ENCODE results near the gene PLCB3. TPM values are rescaled to one million over a fixed set of nuclear protein-coding genes. Genes with fewer than 3 reads are reported as not detected.

PLCB3 gene
- total and polyA plus RNA-seq, 2 of the 13 experiments (the other 11 are each of a cell fraction or from before 2014, with no cell fraction given): 7.5 to 13.8 TPM

- Histone ChIP-seq H4K20me1 (ENCODE audit: insufficient read depth, low read length) (no peaks in the 10 kb centered on the region), H3K9ac (ENCODE audit: insufficient read depth, low read depth, low read length) (no peak overlapping the region), H2AFZ (ENCODE audit: low read length) (no peak overlapping the region), H3K4me2 (ENCODE audit: low read depth, low read length) (peak overlapping the region; percentile 61; the same call in 1 of the 2 replicates), H3K27ac (ENCODE audit: extremely low read length, insufficient read depth, low read length) (peak overlapping the region; percentile 60), H3K79me2 (ENCODE audit: insufficient read depth, low read length) (peaks cover 12% of the 10 kb centered on the region), H3K4me1 (ENCODE audit: insufficient read depth, low read length) (peaks cover 62% of the 10 kb centered on the region), H3K27me3 (ENCODE audit: control insufficient read depth in 1 of 2, insufficient read depth in 2 of 2, low read length in 2 of 2) (no peaks in the 10 kb centered on the region; a peak in 1 of 5 replicates), H3K36me3 (replicated peaks in 1 of 2; ENCODE audit: control insufficient read depth in 1 of 2, insufficient read depth in 2 of 2, low read length in 2 of 2) (peaks cover 0 to 1% of the 10 kb centered on the region in 2 experiments; a peak in 1 of 5 replicates), H3K9me3 (ENCODE audit: low read length) (no peaks in the 10 kb centered on the region), H3K4me3 (replicated peaks in 1 of 3; ENCODE audit: insufficient read depth in 1 of 3, low read depth in 2 of 3, low read length in 3 of 3) (no peak overlapping the region)
- in situ Hi-C loops (cut with HindIII; ENCODE audit: extremely low pct_ligation_motif_present, low pct_unique_long_range_greater_than_20kb): no loop called here
- TF ChIP-seq ZNF235 (CRISPR knock-in tag; IDR thresholded peaks at IDR 0.05; ENCODE audit: borderline replicate concordance) (no peak), ZNF274 (CRISPR knock-in tag; IDR thresholded peaks at IDR 0.05) (no peak), ZBTB49 (CRISPR knock-in tag; IDR thresholded peaks at IDR 0.05; ENCODE audit: borderline replicate concordance) (no peak)
- WGBS (ENCODE audit: low lambda C conversion rate): 93% methylated on average over 4 of the region's 9 CpGs
- ATAC-seq (no peak), DNase-seq (ENCODE audit: low spot score) (no peak), FAIRE-seq (no peak)
- intact Hi-C loops (cut with micrococcal nuclease; ENCODE audit: unreplicated experiment): no loop called here
- no TSS peak for BruUV-seq (replicated peaks)
- ChIA-PET CTCF (ENCODE audit: low intra/inter-chr PET ratio, low total read pairs) (no interaction called here), POLR2A (interaction anchor here (1.0 to 2.3 kb wide), 10 partner anchors 8 to 80 kb away, joined by 4 to 31 read pairs (median 7); partner anchors contain the start of genes MACROD1, NUDT22, PLCB3 and PPP1R14B)
Measured at GRCh38 chr11:64238076-64238475, 13.3 kb upstream of the PLCB3 start.

GRCh38 chr11:64238999-64239398, 12.3 kb upstream of the PLCB3 start:
- Histone ChIP-seq H3K4me2 (ENCODE audit: low read depth, low read length) (no peak overlapping the region), H3K79me2 (ENCODE audit: insufficient read depth, low read length) (peaks cover 16% of the 10 kb centered on the region), H3K27me3 (ENCODE audit: control insufficient read depth in 1 of 2, insufficient read depth in 2 of 2, low read length in 2 of 2) (no peaks in the 10 kb centered on the region; a peak in 1 of 5 replicates), H3K4me3 (replicated peaks in 1 of 3; ENCODE audit: insufficient read depth in 1 of 3, low read depth in 2 of 3, low read length in 3 of 3) (no peak overlapping the region), H3K9ac (ENCODE audit: insufficient read depth, low read depth, low read length) (no peak overlapping the region), H3K4me1 (ENCODE audit: insufficient read depth, low read length) (peaks cover 63% of the 10 kb centered on the region), H2AFZ (ENCODE audit: low read length) (no peak overlapping the region), H3K27ac (ENCODE audit: extremely low read length, insufficient read depth, low read length) (peak overlapping the region; percentile 15), H3K9me3 (ENCODE audit: low read length) (no peaks in the 10 kb centered on the region), H3K36me3 (replicated peaks in 1 of 2; ENCODE audit: control insufficient read depth in 1 of 2, insufficient read depth in 2 of 2, low read length in 2 of 2) (peaks cover 0 to 8% of the 10 kb centered on the region in 2 experiments; a peak in 3 of 5 replicates), H4K20me1 (ENCODE audit: insufficient read depth, low read length) (no peaks in the 10 kb centered on the region)
- no peak for TF ChIP-seq MLX (CRISPR knock-in tag; IDR thresholded peaks at IDR 0.05)
- DNase-seq (ENCODE audit: low spot score): no peak
- ChIA-PET CTCF (ENCODE audit: low intra/inter-chr PET ratio, low total read pairs) (no interaction called here), POLR2A (no interaction called here)
- FAIRE-seq: no peak
- no TSS peak for BruUV-seq (replicated peaks)
- no peak for ATAC-seq
- intact Hi-C loops (cut with micrococcal nuclease; ENCODE audit: unreplicated experiment) (no loop called here), in situ Hi-C loops (cut with HindIII; ENCODE audit: extremely low pct_ligation_motif_present, low pct_unique_long_range_greater_than_20kb) (no loop called here)
- WGBS (ENCODE audit: low lambda C conversion rate): 93% methylated on average over 5 of the region's 5 CpGs
